Stimulated activated CD8-positive, alpha-beta memory T cell treated with anti-CD3 and anti-CD28 coated beads, Interleukin-2, amount 100 ng/mL, for 48 hours (primary cell): ENCODE data around the gene MAGI3.
"Not testable (repeated sequence)": the region's sequence is repeated elsewhere in the genome, so short reads cannot be mapped to it uniquely, and the experiment has no call there.

Experiments used
- DNase-seq, 2 donors: peaks; one replicate each; pipeline ENCODE4 v3.0.0-alpha.2; 2020; ENCODE audit warnings: low read depth in 2 of 2

Gene MAGI3

DNA sequence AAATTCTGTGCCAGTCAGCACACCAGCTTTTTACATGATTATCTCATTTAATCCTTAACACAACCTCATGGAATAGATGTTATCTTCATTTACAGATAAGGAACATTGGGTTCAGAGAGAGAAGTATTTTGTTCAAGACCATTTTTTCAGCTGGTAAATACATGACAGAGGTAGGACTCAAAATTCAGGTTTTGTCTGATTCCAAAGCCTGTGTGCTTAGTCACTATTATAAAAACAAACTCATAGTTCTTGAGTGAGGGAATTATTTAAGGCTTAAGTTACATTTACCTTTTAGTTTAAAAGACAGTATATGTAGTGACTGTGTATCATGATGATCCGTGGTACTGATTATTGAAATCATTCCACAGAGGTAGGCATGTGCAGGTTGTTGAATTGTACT, 125.2 kb downstream of the MAGI3 start:
- DNase-seq, result no peak

DNA sequence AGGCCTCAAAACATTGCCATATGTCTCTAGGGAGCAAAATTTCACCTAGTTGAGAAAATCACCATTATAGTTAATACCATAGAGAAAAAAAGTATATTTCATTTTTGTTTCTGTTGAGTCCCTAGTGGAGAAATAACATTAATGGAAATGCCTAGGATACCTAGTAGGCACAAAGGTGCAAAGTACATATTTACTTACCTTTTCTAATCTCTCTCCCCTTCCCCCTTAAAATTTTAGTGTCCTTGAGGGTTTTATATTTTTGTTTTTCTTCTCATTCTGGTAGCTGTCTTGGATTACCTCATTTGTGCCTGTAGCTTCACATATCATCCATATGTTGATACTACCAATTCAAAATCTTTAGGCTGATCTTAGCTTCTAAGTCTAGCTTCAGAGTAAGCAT, 127.0 kb downstream of the MAGI3 start:
- DNase-seq, result no peak

DNA sequence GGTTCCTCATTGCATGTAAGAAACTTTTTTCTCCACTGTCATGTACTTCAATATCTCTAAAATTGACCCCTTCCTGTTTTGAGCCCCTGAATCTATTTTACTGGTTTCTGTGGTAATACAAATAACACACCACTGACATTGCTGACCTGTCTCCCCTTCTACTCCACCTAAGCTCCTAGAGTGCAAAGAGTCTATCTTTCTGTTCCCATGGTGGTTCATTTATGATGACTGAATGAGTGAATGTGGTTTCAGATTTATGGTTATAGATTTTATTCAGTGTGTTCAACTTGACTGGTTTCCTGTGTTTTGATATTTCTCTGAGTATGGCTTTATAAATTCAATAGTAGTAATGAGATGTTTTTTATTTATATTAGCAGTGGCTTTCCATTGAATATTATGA, 127.7 kb downstream of the MAGI3 start:
- no peak for DNase-seq

DNA sequence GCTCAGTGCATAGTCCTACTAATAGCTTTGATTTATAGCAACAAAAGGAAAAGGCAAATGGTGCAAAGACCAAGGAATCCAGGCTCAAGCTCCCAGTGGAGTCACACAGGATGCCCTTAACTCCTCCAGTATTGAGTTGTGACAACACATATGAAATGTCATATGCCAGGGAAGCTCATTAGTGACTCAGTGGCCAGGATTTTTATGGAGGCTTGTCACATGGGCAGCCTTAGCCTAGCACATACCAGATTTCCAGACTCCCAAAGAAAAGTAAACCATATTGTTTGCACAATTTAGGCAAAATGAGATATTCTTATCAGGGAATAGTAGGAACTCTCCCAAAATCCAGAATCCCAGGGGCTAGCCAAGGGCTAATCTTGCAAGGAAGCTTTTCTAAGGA, 129.2 kb downstream of the MAGI3 start:
- DNase-seq, result no peak

DNA sequence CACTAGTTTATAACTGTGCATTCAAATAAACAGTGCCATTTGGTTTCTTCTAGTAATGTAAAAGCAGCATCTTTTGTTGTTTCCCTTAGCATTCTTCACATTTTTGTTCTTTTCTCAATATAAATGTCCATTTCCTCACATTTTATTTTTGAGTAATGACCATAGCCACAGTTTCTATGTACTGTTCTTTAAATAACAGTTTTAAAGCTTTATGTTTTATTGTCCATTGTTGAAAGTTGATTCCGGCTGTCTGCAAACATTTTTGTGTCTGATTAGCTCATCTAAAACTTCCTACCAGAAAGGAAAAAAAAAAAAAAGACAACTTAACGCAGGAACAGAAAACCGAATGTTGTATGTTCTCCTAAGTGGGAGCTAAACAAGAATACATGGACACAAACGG, 139.7 kb downstream of the MAGI3 start:
- no peak for DNase-seq

DNA sequence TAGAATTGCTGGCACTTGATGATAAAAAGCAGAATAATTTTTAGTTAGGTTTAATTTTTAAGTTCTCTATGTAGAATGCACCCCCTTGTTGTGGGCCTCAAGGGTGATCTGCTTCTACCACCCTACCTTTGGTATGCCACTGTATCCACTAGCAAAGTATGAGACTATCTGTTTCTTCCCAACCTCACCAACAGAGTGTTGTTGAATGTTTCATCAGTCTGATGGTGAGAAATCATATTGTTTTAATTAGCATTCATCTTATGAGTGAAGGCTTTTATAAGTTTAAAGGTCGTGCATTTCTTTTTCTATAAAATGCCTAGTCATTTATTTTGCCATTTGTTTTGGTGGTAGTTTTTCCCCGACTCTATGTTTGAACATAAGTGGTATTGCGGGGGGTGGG, 141.0 kb downstream of the MAGI3 start:
- DNase-seq, result no peak

DNA sequence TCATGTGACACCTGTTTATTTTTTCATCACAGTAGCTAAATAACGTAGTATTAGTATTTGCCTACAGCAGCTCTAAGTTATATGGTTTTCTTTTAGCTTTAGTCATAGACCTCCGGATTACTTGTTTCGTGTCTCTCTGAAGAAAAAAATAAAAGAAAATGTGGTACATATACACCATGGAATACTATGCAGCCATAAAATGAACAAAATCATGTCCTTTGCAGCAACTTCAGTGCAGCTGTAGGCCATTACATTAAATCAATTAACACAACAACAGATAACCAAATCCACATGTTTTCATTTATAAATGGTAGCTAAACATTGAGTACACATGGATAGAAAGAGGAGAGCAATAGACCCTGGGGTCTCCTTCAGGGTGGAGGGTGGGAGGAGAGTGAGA, 142.7 kb downstream of the MAGI3 start:
- no peak for DNase-seq

DNA sequence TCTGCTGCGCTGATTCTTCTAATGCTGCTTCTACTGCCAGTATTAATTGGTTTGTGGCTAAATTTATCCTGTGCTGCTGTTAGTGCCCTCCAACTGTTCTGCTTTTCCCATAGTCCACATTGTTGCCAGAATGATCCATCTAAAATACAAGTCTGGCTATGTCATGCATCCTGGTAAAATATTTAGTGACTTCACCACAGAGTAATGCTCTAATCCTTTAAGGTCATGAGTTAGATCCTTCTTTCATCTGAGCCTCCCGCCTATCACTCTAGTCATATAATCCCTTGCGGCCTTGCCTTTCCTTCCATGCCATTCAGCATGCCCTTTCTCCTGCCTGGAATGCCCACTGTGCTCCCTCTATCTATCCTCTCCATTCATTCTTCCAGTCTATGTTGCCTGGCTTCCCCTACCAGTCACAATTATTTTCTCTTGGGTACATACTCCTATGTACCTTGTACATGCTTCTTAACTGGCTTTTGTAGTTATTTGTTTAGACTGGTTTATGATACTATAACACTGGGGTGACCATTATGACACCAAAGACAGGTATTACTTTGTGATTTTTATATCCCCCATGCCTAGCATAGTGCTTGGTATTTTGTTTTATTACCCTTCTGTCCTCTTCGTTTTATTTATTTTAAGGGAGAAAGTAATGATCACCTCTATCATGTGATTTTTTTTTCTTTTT, 144.0 kb downstream of the MAGI3 start:
- no peak for DNase-seq

DNA sequence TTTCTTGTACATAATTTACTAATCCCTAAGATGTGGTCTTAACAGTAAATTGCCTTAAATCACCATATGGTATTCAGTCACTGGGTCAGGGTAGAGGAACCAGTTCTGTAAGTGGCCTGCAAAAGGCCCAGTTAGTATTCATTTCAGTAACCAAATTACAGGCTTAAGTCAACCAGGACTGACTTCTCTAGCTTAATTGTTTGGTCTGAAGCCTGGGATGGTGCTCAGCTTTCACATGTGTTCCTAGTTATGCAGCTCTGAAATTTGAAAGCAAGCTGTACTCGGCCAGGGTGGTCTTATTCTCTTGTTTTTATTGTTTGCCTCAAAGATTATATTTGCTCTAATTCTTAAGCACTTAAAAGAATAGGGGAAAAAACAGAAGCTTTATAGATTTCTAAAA, 144.6 kb downstream of the MAGI3 start:
- DNase-seq, result no peak

DNA sequence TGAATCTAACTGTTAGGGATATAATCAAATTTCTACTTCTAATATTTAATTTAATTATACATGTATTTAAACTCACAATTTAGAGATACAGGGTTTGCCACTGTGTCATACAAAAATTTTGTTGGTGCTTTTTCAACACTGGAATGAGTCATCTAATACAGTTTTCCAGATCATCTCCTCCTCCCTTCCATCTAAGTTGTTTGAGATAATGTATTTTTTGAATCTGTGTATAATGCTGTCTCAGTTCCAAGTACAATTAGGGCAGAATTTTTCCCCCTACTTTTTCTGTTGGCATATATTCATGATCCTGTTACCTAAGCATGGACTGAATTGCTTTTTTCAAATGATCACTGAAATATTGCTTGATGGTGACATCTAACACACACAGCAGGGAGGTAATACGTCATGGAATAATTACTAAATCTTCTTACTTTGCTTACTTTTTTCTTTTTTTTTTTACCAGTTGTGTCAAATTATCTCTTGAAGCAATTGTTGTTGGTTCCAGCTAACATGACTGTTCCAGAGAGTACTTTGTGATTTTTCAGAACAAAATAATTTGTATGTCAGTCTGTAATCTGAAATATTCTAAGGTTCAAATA, 146.0 kb downstream of the MAGI3 start:
- DNase-seq, result no peak

DNA sequence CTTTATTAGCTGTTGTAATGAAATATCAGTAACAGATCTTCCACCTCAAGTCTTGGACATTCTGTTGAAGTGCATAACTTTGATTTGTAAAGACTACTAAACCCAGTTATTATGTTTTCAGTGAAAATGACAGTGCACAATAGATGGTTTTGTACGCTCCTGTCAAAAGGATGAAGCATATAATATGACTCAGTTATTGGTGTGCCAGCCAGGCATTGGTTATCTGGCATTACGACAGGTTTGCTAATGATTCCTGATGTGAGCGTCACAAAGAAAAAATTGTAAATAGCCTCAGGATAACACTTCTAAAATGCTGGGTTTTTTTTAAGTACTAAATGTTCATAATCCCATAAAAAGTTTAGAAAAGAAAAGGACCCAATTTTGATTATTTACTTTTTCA, 147.9 kb downstream of the MAGI3 start:
- no peak for DNase-seq

DNA sequence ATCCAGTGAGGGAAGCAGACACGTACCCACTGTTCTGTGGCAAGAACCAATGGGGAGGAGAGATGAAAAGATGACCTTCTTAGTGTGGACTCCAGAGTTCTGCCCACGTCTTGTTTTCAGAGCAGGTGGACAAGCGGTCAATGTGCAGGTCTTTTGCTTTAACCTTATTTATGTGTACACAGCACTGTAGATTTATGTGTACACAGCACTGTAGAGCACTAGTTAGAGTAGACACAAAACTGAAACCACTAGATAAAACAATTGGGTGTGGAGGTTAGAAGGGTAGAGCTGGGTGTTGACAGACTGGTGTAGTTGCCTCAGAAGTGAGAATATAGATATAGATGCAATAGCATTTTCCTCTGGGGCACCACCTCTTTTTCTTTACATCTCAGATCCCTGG, 150.0 kb downstream of the MAGI3 start:
- DNase-seq, result no peak

DNA sequence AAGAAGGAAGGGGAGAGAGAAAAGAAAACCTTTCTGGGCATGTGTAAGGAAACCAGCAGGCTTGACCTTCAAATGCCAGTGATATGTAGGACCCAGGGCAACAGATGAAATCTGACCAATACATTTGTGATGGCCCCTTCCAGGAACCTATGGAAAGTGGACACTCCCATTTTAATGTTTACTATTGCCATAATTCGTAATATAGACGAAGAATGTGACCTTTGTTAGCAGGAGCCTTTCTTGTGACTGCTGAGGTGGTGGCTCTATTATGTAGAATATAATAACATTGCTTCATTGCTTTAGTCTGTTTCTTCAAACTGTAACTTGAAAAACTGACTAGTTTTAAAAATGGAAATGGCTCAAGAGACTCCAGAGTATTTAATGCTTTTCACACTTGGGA, 150.8 kb downstream of the MAGI3 start:
- no peak for DNase-seq

DNA sequence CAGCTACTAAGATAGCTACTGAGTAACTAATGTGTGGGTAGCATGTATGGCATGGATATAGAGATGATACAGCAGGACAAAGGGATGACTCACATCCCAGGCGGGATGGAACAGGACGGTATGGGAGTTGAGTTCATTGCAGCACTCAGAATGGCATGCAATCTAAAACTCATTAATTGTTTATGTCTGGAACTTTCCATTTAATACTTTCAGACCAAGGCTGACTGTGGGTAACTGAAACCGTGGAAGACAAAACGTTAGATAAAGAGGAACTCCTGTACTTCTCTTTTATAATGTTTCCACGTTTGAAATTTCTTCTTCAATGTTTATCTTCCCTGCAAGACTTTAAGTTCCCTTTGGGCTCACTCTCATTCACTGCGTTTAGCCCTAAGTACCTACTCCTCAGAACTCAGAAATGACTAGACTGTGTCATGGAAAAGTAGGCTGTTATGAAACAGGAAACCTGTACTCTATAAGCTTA, 151.9 kb downstream of the MAGI3 start:
- DNase-seq, result no peak

DNA sequence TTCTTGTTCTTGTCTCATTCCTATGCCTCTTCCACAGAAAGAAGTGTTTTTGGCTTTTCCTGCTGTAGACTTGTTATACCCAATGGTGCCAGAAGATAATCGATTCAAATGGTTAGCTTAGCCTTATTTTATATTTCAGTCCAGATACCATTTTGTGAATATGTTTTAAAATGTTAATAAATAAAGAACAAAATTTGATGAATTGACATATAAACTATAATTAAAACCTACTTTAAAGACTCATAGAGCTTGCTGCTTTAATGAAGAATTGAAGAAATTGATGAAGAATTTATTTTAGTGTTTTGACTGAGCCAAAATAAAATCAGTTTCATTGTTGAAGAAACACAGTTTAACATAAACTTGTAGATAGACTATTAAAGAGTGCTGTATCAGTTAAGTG, 152.8 kb downstream of the MAGI3 start:
- no peak for DNase-seq

DNA sequence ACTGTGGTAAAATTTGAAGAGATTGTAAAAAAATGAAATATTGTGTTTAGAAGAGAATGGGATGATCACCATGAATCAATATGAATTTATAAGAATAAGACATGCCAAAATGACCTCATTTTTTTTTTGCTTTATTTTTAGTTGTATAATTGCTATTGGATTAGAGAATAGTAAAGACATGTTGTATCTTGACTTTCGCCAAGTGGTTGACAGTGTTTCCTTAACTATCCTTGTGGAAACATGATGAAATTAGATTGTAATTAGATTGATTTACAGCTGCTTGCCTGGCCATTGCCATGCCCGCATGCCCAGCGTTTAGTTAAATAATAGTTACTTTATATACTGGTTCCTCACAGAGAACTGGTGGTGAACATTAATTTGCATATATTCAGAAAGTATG, 154.9 kb downstream of the MAGI3 start:
- no peak for DNase-seq

DNA sequence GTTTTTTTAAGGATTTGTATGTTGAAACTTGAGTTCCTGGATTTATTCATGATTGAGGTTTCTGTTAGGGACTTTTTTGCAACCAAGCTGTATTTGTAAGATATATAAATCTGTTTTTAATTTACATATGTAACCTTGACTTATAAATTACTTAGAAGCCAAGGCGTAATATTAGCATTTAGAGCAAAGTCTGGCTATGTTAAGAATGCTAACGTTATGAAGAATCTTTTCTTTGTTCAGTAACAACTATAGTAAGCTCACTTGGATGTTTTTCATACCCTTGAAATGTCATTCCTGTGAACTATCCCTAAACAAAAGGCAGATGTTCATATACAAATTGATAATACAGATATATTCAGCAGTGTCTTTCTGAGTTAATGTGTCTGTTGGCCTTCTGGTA, 155.3 kb downstream of the MAGI3 start:
- DNase-seq, result no peak

DNA sequence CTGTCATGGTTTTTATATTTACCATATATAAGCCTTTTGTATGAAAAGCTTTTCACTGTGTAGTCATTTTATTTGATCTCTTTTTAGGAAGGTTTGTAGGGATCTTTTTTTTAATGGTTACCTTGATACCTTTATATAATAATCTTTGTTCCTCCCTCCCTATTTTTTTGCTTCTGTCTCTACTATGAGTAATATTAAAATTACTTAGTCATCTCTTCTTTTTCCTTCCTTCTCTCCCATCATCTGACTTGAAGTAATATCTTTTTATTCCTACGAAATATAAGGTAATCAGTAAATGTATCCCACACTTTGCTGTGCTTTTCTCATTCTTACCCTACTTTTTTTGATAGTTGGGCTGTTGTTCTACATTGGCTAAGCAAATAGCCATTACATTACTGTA, 161.4 kb downstream of the MAGI3 start:
- DNase-seq, result no peak

DNA sequence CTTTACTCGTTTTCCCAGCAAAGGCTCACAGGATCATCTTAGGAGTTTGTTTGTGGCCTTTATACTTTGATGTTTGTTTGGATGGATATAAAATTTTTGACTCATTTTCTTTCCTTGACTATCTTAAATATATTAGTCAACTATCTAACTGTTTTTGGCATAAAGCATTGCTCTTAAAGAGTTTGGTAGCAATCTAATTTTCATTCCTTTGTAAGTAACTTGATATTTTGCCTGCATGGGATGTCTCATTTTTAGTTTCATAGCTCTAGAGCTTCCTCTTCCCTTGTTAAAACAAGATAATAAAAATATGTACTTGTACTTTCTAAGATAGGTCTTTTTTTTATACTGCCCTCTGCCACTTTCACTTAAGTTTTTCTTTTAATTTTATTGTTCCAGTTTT, 161.9 kb downstream of the MAGI3 start:
- no peak for DNase-seq

DNA sequence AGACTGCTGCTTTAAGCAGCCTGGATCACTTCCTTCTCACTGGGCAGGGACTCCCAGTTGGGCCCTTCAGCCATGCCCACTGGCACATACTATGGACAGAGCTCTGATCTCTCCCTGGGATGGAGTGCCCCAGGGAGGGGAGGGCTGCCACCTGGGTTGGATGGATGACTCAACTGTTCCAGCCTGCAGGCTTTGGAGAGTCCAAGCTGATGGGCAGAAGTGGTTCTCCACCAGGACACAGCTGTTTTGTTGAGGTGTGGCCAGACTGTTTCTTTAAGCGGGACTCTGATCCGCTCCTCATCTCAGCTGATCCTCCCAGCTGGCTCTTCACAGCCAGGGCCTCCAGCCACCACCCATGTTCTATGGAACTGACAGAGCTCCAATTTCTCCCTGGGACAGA, 166.9 kb downstream of the MAGI3 start:
- DNase-seq, result no peak

DNA sequence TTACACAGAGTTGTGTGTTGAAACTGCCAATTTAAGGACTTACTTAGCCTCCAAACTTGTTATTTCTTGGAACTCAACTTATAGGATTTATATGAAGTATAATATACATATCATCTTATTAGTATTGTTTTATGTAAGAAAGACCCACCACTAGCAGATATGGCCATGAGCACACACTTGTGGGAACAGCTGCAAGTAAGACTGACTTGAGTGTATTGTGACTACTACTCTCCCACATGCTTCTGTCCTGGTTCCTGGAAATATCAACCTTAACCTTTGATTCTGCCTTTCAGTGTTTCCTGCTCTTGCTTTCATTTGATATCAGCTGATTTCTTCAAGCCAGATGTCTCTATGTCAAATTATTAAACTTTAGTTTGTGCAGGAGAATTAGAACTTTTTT, 175.3 kb downstream of the MAGI3 start:
- DNase-seq, result no peak

DNA sequence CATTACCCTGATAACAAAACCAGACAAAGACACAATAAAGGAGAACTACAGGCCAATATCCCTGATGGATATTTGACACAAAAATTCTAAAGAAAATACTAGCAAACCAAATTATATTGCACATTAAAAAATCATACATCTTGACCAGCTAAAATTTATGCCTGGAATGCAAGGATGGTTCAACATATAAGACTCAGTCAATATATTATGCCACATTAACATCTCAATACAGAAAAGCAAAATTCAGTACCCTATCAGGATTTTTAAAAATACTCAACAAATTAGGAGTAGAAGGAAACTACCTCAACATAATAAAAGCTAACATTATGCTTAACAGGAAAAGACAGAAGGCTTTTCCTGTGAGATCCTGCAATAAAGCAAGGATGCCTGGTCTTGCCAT, 177.1 kb downstream of the MAGI3 start:
- no peak for DNase-seq

DNA sequence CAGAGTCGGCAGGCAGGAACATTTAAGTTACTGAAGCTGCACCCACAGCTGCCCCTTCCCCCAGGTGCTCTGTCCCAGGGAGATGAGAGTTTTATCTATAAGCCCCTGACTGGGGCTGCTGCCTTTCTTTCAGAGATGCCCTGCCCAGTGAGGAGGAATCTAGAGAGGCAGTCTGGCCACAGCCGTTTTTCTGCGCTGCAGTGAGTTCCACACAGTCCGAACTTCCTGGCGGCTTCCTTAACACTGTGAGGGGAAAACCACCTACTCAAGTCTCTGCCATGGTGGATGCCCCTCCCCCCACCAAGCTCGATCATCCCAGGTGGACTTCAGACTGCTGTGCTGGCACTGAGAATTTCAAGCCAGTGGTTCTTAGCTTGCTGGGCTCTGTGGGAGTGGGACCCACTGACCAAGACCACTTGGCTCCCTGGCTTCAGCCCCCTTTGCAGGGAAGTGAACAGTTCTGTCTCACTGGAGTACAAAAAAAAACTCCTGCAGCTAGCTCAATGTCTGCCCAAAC, 185.5 kb downstream of the MAGI3 start:
- DNase-seq, result not testable (repeated sequence)

DNA sequence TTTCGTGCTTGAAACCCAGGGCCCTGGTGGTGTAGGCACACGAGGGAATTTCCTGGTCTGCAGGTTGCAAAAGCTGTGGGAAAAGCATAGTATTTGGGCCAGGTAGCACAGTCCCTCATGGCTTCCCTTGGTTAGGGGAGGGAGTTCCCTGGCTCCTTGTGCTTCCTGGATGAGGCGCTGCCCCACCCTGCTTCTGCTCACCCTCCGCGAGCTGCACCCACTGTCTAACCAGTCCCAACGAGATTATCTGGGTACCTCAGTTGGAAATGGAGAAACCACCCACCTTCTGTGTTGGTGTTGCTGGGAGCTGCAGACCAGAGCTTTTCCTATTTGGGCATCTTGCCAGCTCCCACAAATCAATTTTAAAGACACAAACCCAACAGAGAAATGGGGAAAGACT, 186.0 kb downstream of the MAGI3 start:
- no peak for DNase-seq
